Measurements from ENCODE around the gene SV2C. TPM values are rescaled to one million over a fixed set of nuclear protein-coding genes. Genes with fewer than 3 reads are reported as not detected.

SV2C gene
- total RNA-seq, 1 experiment from 2014 or later, result not detected

GRCh38 chr5:76256116-76256889 lies 173.1 kb downstream of the SV2C start:
- peak; percentile 62 for DNase-seq (ENCODE audit: low read depth)

- DNase-seq (ENCODE audit: low read depth), result no peak
These were observed 174.1 kb downstream of the SV2C start for GRCh38 chr5:76257225-76257833.

- DNase-seq (ENCODE audit: low read depth), result no peak
These were observed 174.7 kb downstream of the SV2C start for GRCh38 chr5:76257897-76258296.

GRCh38 chr5:76264681-76265080 lies 181.5 kb downstream of the SV2C start:
- no peak for DNase-seq (ENCODE audit: low read depth)

GRCh38 chr5:76269259-76269931 lies 186.2 kb downstream of the SV2C start:
- no peak for DNase-seq (ENCODE audit: low read depth)

- peak; percentile 12 for DNase-seq (ENCODE audit: low read depth)
These were observed 186.9 kb downstream of the SV2C start for GRCh38 chr5:76269932-76270610.

GRCh38 chr5:76271836-76272235 lies 188.7 kb downstream of the SV2C start:
- DNase-seq (ENCODE audit: low read depth), result no peak

GRCh38 chr5:76273206-76273885 lies 190.2 kb downstream of the SV2C start:
- no peak for DNase-seq (ENCODE audit: low read depth)

- no peak for DNase-seq (ENCODE audit: low read depth)
These were observed 191.4 kb downstream of the SV2C start for GRCh38 chr5:76274571-76274970.

- no peak for DNase-seq (ENCODE audit: low read depth)
These were observed 194.6 kb downstream of the SV2C start for GRCh38 chr5:76277736-76278135.

GRCh38 chr5:76278261-76278789 lies 195.1 kb downstream of the SV2C start:
- no peak for DNase-seq (ENCODE audit: low read depth)

- DNase-seq (ENCODE audit: low read depth), result no peak
These were observed 197.3 kb downstream of the SV2C start for GRCh38 chr5:76280494-76280893.

- no peak for DNase-seq (ENCODE audit: low read depth)
These were observed 200.5 kb downstream of the SV2C start for GRCh38 chr5:76283670-76284069.

- DNase-seq (ENCODE audit: low read depth), result no peak
These were observed 206.5 kb downstream of the SV2C start for GRCh38 chr5:76289692-76290091.

GRCh38 chr5:76290321-76290757 lies 207.2 kb downstream of the SV2C start:
- no peak for DNase-seq (ENCODE audit: low read depth)

- no peak for DNase-seq (ENCODE audit: low read depth)
These were observed 208.3 kb downstream of the SV2C start for GRCh38 chr5:76291305-76292077.

- no peak for DNase-seq (ENCODE audit: low read depth)
These were observed 209.6 kb downstream of the SV2C start for GRCh38 chr5:76292620-76293322.

GRCh38 chr5:76294573-76294972 lies 211.4 kb downstream of the SV2C start:
- DNase-seq (ENCODE audit: low read depth), result no peak

GRCh38 chr5:76298852-76299251 lies 215.7 kb downstream of the SV2C start:
- no peak for DNase-seq (ENCODE audit: low read depth)

- no peak for DNase-seq (ENCODE audit: low read depth)
These were observed 216.4 kb downstream of the SV2C start for GRCh38 chr5:76299592-76299991.
